Keratinocyte (primary cell): ENCODE data around the gene ZNF814.
"Not testable (repeated sequence)": the region's sequence is repeated elsewhere in the genome, so short reads cannot be mapped to it uniquely, and the experiment has no call there.

Source experiments
- CTCF ChIP-seq, 3 experiments: IDR thresholded peaks in 1 of 3; conservative IDR thresholded peaks in 1 of 3; optimal IDR thresholded peaks in 1 of 3; 2 replicates in 2 of 3; 3 replicates in 1 of 3; pipeline versions ENCODE3 to v1.5.1; 2011; ENCODE audit warnings: low read length in 3 of 3, mild to moderate bottlenecking in 3 of 3, moderate library complexity in 2 of 3, control low read depth in 1 of 3, inconsistent platforms in 1 of 3; ENCODE audit not compliant: insufficient read depth in 2 of 3; ENCODE audit errors: extremely low read depth in 1 of 3
- EZH2 ChIP-seq: IDR thresholded peaks from one replicate; pipeline ENCODE4 v1.6.1; 2012; ENCODE audit warnings: inconsistent platforms, mild to moderate bottlenecking, low read length, moderate library complexity

- TF ChIP-seq CTCF (optimal IDR thresholded peaks at IDR 0.05 in 1 of 3, IDR thresholded peaks at IDR 0.05 in 1 of 3, conservative IDR thresholded peaks at IDR 0.05 in 1 of 3; ENCODE audit: extremely low read depth in 1 of 3, insufficient read depth in 2 of 3, low read length in 3 of 3); EZH2: not testable (repeated sequence)
Measured at GRCh38 chr19:57821095-57821494, 67.7 kb downstream of the ZNF814 start.
